Adrenal gland (tissue), 12 donors: ENCODE data around the gene SLC8A2. TPM values are rescaled to one million over a fixed set of nuclear protein-coding genes. Genes with fewer than 3 reads are reported as not detected.

ENCODE experiments used
- DNase-seq, 7 donors: peaks; one replicate each; pipeline ENCODE4 v3.0.0-alpha.2; 2019 to 2020
- H3K27ac ChIP-seq, 5 donors: fragments of 200-600 bp; sonication (generic) in 4 of 5; 1 replicate in 3 of 5; 2 replicates in 2 of 5; pipeline versions ENCODE4 v1.5.1 to v1.8.0; 2016 to 2020; ENCODE audit warnings: mild to moderate bottlenecking in 1 of 5
- H3K27me3 ChIP-seq: fragments of 200-600 bp; 2 replicates; pipeline ENCODE4 v1.8.0; 2021
- H3K36me3 ChIP-seq, 2 donors: fragments of 200-600 bp; replicated peaks in 1 of 2; 1 replicate in 1 of 2; 2 replicates in 1 of 2; pipeline versions ENCODE4 v1.5.1 to v1.8.0; 2018 to 2022
- H3K4me1 ChIP-seq, 2 donors: fragments of 200-600 bp; replicated peaks in 1 of 2; 1 replicate in 1 of 2; 2 replicates in 1 of 2; pipeline versions ENCODE4 v1.5.1 to v1.8.0; 2018 to 2021
- H3K4me3 ChIP-seq, 4 donors: fragments of 200-600 bp; sonication (generic) in 3 of 4; one replicate each; pipeline ENCODE4 v1.5.1; 2016 to 2018
- H3K9me3 ChIP-seq, 3 donors: fragments of 200-600 bp; sonication (generic) in 1 of 3; replicated peaks in 1 of 3; 1 replicate in 2 of 3; 2 replicates in 1 of 3; pipeline versions ENCODE4 v1.5.1 to v1.8.0; 2016 to 2021
- CTCF ChIP-seq, 6 experiments: fragments of 450-650 bp in 4 of 6; fragments of 200-600 bp in 2 of 6; sonication (generic) in 1 of 6; IDR thresholded peaks; 1 replicate in 5 of 6; 2 replicates in 1 of 6; pipeline versions ENCODE4 v1.5.1 to v1.8.0; 2016 to 2021; ENCODE audit warnings: antibody characterized with exemption in 6 of 6, mild to moderate bottlenecking in 2 of 6, moderate library complexity in 1 of 6
- POLR2A ChIP-seq, 2 donors: fragments of 450-650 bp; IDR thresholded peaks; one replicate each; pipeline ENCODE4 v1.6.1; 2017; ENCODE audit warnings: antibody characterized with exemption in 2 of 2, mild to moderate bottlenecking in 2 of 2, moderate library complexity in 1 of 2
- WGBS, 4 donors: extraction: QIAGEN DNeasy Blood & Tissue Kit in 2 of 4; methylation state at CpG; one replicate each; pipeline versions ENCODE4 v1.1.5 to v1.1.7; 2013 to 2017; 5-methylcytosine and 5-hydroxymethylcytosine counted together
- intact Hi-C, 2 donors: fragments of 100-400 bp; cut with DNase I; formaldehyde crosslinking; loops; one replicate each; pipeline versions ENCODE4 v1.14.1 to v1.15.0; 2022 to 2023
- polyA plus RNA-seq, 3 donors: library from polyadenylated mRNA; stranded (reverse); fragments of 200-250 nt in 2 of 3; fragments of 350-450 nt in 1 of 3; fragmentation: Illumina TruSeq in 1 of 3; extraction: RNeasy Lipid Tissue Mini Kit (QIAGEN cat#74804) in 1 of 3; gene quantifications; one replicate each; pipeline ENCODE4 v1.2.3, GENCODE V29; 2013 to 2014
- total RNA-seq, 9 donors: library from RNA; depleted of rRNA in 4 of 9; stranded (reverse); fragments of >200 nt in 4 of 9; fragments of 120-200 nt in 1 of 9; fragmentation: NEBNext Ultra II Directional in 1 of 9; extraction: Animal tissue kit (Norgen Biotek cat#: 25700) in 1 of 9; gene quantifications; one replicate each; pipeline versions ENCODE4 v1.1.0 to v1.2.4, GENCODE V29; 2013 to 2023
- donor health status: healthy with polysubstance abuse.
- donor health status: Bipolar disorder and iron deficiency.
- donor health status: DM: yes; HTN: yes; CAD: no.
- donor health status: DM: no; HTN: no; CAD: no.
- donor health status: DM: no; HTN: no; CAD: no.
- donor health status: DM: yes; HTN: yes; CAD: no.

The SLC8A2 gene
- total and polyA plus RNA-seq, 12 donors, result 0.22 to 6.1 (median 3.0) TPM; not detected in 3

GRCh38 chr19:47509973-47510372 lies 38.3 kb upstream of the SLC8A2 start:
- DNase-seq, result peak; percentile 67 to 85 (median 80)
- Histone ChIP-seq H3K27me3 (no peaks in the 10 kb centered on the region), H3K4me3 (no peak overlapping the region), H3K27ac (peak overlapping the region; percentile 49 to 100 (median 87)), H3K4me1 (peaks cover 73 to 83% of the 10 kb centered on the region in 2 donors), H3K9me3 (no peaks in the 10 kb centered on the region), H3K36me3 (no peaks in the 10 kb centered on the region)
- no peak for TF ChIP-seq CTCF (IDR thresholded peaks at IDR 0.05)
- TF ChIP-seq POLR2A (IDR thresholded peaks at IDR 0.05), result peak in 1 of 2 donors; percentile 37
- 23 to 39% (median 32%) methylated on average over 5 to 8 of the region's 8 CpGs for WGBS, 4 donors
- intact Hi-C loops, result loop anchor here in 1 of 2 donors (10.0 kb wide), 1 partner anchor 185 kb away; no protein-coding TSS in a partner anchor

- no peak overlapping the region for H3K4me3 ChIP-seq
- no peaks in the 10 kb centered on the region for H3K9me3 ChIP-seq
- peaks cover 0 to under 1% of the 10 kb centered on the region in 2 donors for H3K36me3 ChIP-seq
- TF ChIP-seq CTCF (IDR thresholded peaks at IDR 0.05) (no peak), POLR2A (IDR thresholded peaks at IDR 0.05) (no peak)
- 68 to 74% (median 70%) methylated on average over 20 of the region's 20 CpGs for WGBS, 4 donors
- DNase-seq, result peak in 2 of 7 donors; percentile 21 to 31
- intact Hi-C loops, result no loop called here
- peak overlapping the region; percentile 49 to 100 (median 87) for H3K27ac ChIP-seq
- H3K4me1 ChIP-seq, result peaks cover 73 to 85% of the 10 kb centered on the region in 2 donors
- H3K27me3 ChIP-seq, result no peaks in the 10 kb centered on the region
These were observed 37.6 kb upstream of the SLC8A2 start for GRCh38 chr19:47509170-47509847.

GRCh38 chr19:47508721-47509120 lies 37.0 kb upstream of the SLC8A2 start:
- Histone ChIP-seq H3K4me3 (no peak overlapping the region), H3K27ac (peak overlapping the region in 3 of 5 donors; percentile 29 to 100 (median 58)), H3K4me1 (peaks cover 70 to 91% of the 10 kb centered on the region in 2 donors), H3K9me3 (no peaks in the 10 kb centered on the region), H3K36me3 (peaks cover 0 to 5% of the 10 kb centered on the region in 2 donors), H3K27me3 (no peaks in the 10 kb centered on the region)
- intact Hi-C loops, result no loop called here
- no peak for TF ChIP-seq POLR2A (IDR thresholded peaks at IDR 0.05)
- no peak for TF ChIP-seq CTCF (IDR thresholded peaks at IDR 0.05)
- no peak for DNase-seq
- WGBS, 4 donors, result 84 to 94% (median 87%) methylated on average over 3 to 5 of the region's 5 CpGs

- intact Hi-C loops, result no loop called here
- H3K4me1 ChIP-seq, result peaks cover 70 to 91% of the 10 kb centered on the region in 2 donors
- 69 to 80% (median 72%) methylated on average over 5 to 11 of the region's 11 CpGs for WGBS, 4 donors
These were observed 36.3 kb upstream of the SLC8A2 start for GRCh38 chr19:47507924-47508553.

More at GRCh38 chr19:47507924-47508553, 36.3 kb upstream of the SLC8A2 start:
- no peaks in the 10 kb centered on the region for H3K27me3 ChIP-seq
- no peaks in the 10 kb centered on the region for H3K9me3 ChIP-seq
- no peak overlapping the region for H3K4me3 ChIP-seq
- H3K27ac ChIP-seq, result peak overlapping the region in 2 of 5 donors; percentile 62 to 100
- TF ChIP-seq POLR2A (IDR thresholded peaks at IDR 0.05) (no peak), CTCF (IDR thresholded peaks at IDR 0.05) (no peak)
- H3K36me3 ChIP-seq, result peaks cover 0 to 11% of the 10 kb centered on the region in 2 donors
- DNase-seq, result peak in 2 of 7 donors; percentile 17 to 25
